Esophagus (tissue), 2 donors: ENCODE results near the gene SLC35F4. TPM values are rescaled to one million over a fixed set of nuclear protein-coding genes. Genes with fewer than 3 reads are reported as not detected.

ENCODE experiments used
- H3K27ac ChIP-seq, 2 donors: one replicate each; pipeline ENCODE4 v1.5.1; 2013; ENCODE audit warnings: low read depth in 2 of 2, mild to moderate bottlenecking in 2 of 2, inconsistent platforms in 1 of 2, low read length in 1 of 2, moderate library complexity in 1 of 2
- H3K27me3 ChIP-seq, 2 donors: one replicate each; pipeline ENCODE4 v1.6.1; 2013; ENCODE audit warnings: low read length in 2 of 2, control low read depth in 1 of 2, mild to moderate bottlenecking in 1 of 2; ENCODE audit not compliant: insufficient read depth in 2 of 2, control insufficient read depth in 1 of 2
- H3K36me3 ChIP-seq, 2 donors: one replicate each; pipeline ENCODE4 v1.6.1; 2013; ENCODE audit warnings: low read length in 1 of 2; ENCODE audit not compliant: control insufficient read depth in 2 of 2, insufficient read depth in 2 of 2
- H3K4me1 ChIP-seq, 2 donors: one replicate each; pipeline ENCODE4 v1.6.1; 2013; ENCODE audit warnings: low read length in 1 of 2; ENCODE audit not compliant: control insufficient read depth in 2 of 2, insufficient read depth in 2 of 2
- H3K4me3 ChIP-seq, 2 donors: one replicate each; pipeline ENCODE4 v1.5.1; 2013; ENCODE audit warnings: low read length in 2 of 2, mild to moderate bottlenecking in 2 of 2, low read depth in 1 of 2, moderate library complexity in 1 of 2
- H3K9me3 ChIP-seq, 2 donors: one replicate each; pipeline ENCODE4 v1.6.1; 2013; ENCODE audit warnings: mild to moderate bottlenecking in 2 of 2, low read depth in 1 of 2, low read length in 1 of 2, moderate library complexity in 1 of 2; ENCODE audit not compliant: control insufficient read depth in 2 of 2, insufficient read depth in 1 of 2
- WGBS, 2 donors: extraction: QIAGEN DNeasy Blood & Tissue Kit; methylation state at CpG; one replicate each; pipeline ENCODE4 v1.1.7; 2013; 5-methylcytosine and 5-hydroxymethylcytosine counted together
- polyA plus RNA-seq, 2 donors: library from polyadenylated mRNA; stranded (reverse); fragments of 200-250 nt; gene quantifications; one replicate each; pipeline ENCODE4 v1.2.3, GENCODE V29; 2013
- donor health status: healthy with polysubstance abuse.
- donor health status: Bipolar disorder and iron deficiency.

Gene SLC35F4
- not detected for polyA plus RNA-seq

DNA sequence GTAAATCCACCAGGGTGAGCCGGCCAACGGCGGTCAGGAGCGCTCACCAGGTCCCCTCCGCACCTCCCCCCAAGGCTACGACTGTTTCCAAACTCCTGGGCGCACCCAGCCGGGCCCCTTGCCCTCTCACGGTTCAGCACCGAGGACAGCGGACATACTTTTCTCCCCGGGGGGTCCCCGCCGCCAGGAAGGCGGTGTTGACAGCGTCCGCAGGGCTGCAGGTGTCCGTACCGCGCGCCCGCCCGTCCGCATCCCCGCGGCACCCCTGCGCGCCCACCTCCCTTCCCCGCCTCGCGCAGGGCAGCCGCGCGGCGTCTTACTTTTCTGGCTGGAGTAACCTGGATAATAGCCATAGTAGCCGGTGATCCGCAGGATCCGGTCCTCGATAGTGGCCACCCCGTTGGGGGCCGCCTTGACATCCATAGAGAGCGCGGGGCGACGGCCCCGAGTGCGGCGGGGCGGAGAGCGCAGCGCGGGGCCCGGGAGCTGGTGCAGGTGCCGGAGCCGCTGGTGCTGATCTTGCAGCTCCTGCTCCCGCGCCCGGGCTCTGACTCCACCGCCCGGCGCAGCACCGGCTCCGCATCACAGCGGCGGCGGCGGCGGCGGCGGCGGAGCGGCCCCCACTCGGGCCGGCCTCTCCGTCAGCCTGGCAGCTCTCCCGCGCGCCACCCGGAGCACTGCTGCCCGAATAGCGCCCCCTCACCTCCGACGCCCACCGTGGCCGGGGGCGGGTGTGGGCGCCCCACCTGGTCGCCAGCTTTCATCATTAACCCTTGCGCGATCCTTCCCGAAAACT is at the start of gene SLC35F4:
Gene SLC35F4 (minus strand): TSS at position 690 of the 796 bp plus-strand sequence.
- H3K36me3 ChIP-seq = no peaks in the 10 kb centered on the region
- no peaks in the 10 kb centered on the region for H3K9me3 ChIP-seq
- 5% methylated on average over 66 to 91 of the region's 91 CpGs for WGBS, 2 donors
- H3K4me3 ChIP-seq = peak within 1 kb of the TSS in 1 of 2 donors; percentile 27
- peaks cover 5 to 10% of the 10 kb centered on the region in 2 donors for H3K4me1 ChIP-seq
- H3K27ac ChIP-seq = no peak within 1 kb of the TSS
- H3K27me3 ChIP-seq = peaks cover 9 to 17% of the 10 kb centered on the region in 2 donors

DNA sequence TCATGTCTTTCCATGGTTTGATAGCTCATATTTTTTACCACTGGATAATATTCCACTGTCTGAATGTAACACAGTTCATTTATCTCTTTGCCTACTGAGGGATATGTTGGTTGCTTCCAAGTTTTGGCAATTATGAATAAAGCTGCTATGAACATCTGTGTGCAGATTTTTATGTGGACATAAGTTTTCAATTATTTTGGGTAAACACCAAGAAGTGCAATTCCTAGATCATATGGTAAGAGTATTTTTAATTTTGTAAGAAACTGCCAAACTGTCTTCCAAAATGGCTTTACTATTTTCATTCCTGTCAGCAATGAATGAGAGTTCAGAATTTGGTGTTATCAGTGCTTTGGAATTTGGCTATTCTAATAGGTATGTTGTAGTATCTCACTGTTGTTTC is 43.7 kb upstream of the SLC35F4 start:
- no peak overlapping the region for H3K27ac ChIP-seq
- H3K4me3 ChIP-seq = no peak overlapping the region
- no peaks in the 10 kb centered on the region for H3K36me3 ChIP-seq
- H3K27me3 ChIP-seq = no peaks in the 10 kb centered on the region
- H3K9me3 ChIP-seq = no peaks in the 10 kb centered on the region
- no peaks in the 10 kb centered on the region for H3K4me1 ChIP-seq

DNA sequence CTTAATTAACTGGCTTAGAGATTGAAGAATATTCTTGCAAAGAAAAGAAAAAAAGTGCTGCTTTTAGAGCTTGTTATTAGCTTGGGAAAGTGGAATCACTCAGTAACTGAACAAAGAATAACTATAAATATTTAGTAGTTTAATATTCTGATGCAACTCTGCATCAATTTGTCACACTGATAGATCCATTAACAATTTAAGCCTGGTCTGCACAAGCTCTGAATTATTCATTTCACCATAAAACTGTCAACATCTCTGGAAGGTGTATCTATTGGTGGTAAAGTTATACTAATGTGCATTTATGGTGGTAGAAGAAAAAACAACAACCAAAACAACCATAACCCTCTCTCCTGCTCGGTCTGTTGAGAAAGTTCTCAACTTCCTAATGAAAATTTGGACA is 38.1 kb upstream of the SLC35F4 start:
- 63 to 69% methylated on average over 1 of the region's 1 CpG for WGBS, 2 donors
- Histone ChIP-seq H3K4me1 (no peaks in the 10 kb centered on the region), H3K27ac (no peak overlapping the region), H3K27me3 (no peaks in the 10 kb centered on the region), H3K4me3 (no peak overlapping the region), H3K36me3 (no peaks in the 10 kb centered on the region), H3K9me3 (no peaks in the 10 kb centered on the region)

DNA sequence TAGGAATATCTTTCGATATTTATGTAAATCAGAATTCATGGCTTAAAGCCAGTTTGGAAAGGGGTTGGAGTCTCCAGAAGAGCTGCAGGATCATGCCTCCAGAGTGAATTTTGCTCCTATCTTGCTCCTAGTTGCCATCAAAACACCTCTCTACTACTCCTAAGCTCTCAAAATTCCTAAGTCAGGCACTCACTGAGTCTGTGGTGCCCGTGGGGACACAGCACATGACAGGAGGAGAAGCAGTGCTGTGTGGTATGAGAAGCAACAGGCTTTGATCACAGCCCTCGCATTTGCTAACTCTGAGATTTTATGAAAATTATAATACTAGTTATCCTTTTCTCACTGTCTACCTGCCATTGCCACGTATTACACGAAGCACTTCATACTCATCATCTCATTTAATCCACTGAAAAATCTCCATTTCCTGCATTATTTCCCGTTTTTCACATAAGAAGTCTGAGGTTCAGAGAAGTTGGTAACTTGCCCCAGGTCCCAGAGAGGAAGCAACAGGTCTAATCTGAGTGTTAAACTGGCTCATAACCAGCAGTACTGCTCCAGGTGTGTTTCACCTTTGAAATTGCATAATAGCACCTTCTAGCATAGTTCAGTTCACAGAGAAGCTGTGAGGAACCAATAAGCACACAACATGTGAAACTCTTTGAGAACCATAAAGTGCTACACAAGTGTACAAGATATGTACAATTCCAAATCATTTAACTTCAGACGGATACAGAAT is 33.1 kb upstream of the SLC35F4 start:
- Histone ChIP-seq H3K4me1 (no peaks in the 10 kb centered on the region), H3K27me3 (no peaks in the 10 kb centered on the region), H3K4me3 (no peak overlapping the region), H3K27ac (no peak overlapping the region), H3K36me3 (no peaks in the 10 kb centered on the region), H3K9me3 (no peaks in the 10 kb centered on the region)
- 66 to 76% methylated on average over 7 of the region's 7 CpGs for WGBS, 2 donors

DNA sequence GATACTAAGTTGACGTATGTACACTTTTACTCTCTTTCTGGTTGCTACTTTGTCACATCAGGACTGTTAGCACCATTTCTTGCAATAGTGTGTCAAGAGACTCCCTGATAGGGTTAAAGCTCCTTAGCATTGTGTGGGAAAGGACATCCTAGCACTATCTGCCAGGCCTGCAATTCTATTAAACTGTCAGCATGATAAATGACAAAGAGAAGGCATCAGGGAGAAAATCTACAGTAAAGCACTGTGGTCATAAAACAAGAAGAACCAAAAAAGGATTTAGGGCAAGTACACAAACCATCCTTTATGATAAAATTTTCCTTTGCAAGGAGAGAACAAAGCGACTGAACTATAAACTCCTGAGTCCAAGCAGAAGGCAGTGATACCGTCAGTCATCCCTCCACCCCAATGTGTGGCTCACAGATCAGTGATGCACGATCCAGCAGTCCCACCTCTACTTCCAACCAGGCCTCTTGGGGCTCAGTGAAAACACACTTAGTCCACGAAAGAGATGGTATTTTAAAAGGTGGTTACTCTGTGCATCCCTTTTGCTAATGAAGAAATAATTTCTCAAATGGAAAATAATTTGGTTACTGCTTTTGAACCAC is 31.4 kb upstream of the SLC35F4 start:
- H3K4me3 ChIP-seq = no peak overlapping the region
- no peaks in the 10 kb centered on the region for H3K27me3 ChIP-seq
- no peaks in the 10 kb centered on the region for H3K36me3 ChIP-seq
- no peaks in the 10 kb centered on the region for H3K4me1 ChIP-seq
- no peak overlapping the region for H3K27ac ChIP-seq
- WGBS, 2 donors = 47 to 50% methylated on average over 5 of the region's 5 CpGs
- no peaks in the 10 kb centered on the region for H3K9me3 ChIP-seq

DNA sequence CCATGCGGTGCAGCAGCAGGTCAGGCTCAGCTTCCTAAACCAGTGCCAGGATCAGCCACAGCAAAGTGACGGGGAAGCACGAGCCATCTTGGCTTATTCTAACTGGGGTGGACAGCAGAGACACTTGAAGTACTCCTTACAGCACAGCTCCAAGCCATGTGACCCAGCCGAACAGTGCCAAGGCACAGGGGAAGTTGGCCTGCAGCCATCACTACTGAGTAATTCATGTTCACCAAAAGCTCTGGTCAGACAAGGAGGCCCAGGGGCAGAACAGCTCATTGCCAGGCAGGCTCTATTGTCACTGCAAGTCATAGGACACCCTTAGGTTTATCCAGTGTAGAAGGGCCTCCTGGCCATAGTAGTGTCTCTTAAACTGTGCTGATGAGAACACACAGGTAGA is 23.4 kb upstream of the SLC35F4 start:
- Histone ChIP-seq H3K27ac (no peak overlapping the region), H3K4me3 (no peak overlapping the region), H3K27me3 (no peaks in the 10 kb centered on the region), H3K36me3 (no peaks in the 10 kb centered on the region), H3K9me3 (no peaks in the 10 kb centered on the region), H3K4me1 (no peaks in the 10 kb centered on the region)
- WGBS, 2 donors = 45 to 61% methylated on average over 4 of the region's 4 CpGs

DNA sequence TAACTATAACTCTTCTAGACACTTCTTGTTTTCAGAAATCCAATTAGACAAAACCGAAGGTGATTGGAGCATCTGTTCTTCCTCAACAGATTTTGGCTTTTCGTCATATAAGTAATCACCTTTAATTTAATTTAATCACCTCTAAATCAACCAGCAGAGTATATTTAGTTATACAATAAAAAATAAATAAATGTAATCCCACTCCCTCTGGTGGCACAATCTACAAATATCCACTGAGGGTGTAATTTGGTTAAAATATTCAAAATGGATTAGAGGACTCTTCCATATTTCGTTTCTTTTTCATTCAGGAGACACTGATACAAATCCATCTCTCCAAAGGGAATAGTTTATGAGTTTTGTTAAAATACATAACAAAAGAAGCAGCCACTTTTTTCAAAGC is 18.3 kb upstream of the SLC35F4 start:
- H3K36me3 ChIP-seq = no peaks in the 10 kb centered on the region
- WGBS, 2 donors = 51 to 60% methylated on average over 3 of the region's 3 CpGs
- H3K27ac ChIP-seq = no peak overlapping the region
- H3K4me1 ChIP-seq = no peaks in the 10 kb centered on the region
- no peaks in the 10 kb centered on the region for H3K9me3 ChIP-seq
- no peak overlapping the region for H3K4me3 ChIP-seq
- no peaks in the 10 kb centered on the region for H3K27me3 ChIP-seq

DNA sequence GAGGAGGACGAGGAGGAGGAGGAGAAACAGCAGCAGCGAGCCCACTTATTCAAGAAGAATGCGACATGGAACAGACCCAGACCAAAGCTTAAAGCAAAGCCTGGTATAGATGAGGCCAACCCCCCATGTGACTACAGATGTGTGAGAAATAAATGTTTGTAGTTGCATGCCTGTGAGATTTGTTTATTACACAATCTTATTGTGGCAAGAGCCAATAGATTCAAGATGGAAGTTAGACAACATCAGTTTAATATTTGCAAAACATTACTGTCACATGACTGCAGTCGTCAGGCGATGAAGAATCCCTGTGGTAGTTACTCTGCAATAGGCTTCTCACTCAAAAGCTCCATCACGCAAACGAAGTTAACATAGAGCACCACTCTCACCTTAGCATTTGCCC is 17.2 kb upstream of the SLC35F4 start:
- H3K27ac ChIP-seq = no peak overlapping the region
- H3K36me3 ChIP-seq = no peaks in the 10 kb centered on the region
- no peaks in the 10 kb centered on the region for H3K4me1 ChIP-seq
- no peak overlapping the region for H3K4me3 ChIP-seq
- H3K27me3 ChIP-seq = no peaks in the 10 kb centered on the region
- WGBS, 2 donors = 79 to 80% methylated on average over 7 of the region's 7 CpGs
- H3K9me3 ChIP-seq = no peaks in the 10 kb centered on the region

DNA sequence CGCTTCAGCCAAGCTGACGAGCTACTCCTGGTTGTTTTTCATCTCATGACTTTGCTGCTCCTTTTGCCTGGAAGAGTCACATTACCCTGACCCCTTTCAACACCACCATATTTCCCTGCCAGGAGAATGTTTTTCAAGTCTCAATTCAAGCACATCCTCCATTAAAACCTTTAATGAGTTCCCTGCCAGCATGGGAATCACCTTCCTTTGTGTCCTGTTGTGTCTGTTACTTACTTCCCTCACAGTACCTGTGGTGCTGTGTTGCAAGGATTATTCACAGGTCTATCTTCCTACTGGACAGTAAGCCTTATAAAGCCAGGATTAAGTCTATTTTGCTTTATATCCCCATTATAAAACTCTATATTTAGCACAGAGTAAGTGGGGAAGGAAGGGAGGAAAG is 13.6 kb upstream of the SLC35F4 start:
- H3K9me3 ChIP-seq = no peaks in the 10 kb centered on the region
- WGBS, 2 donors = 65 to 67% methylated on average over 2 of the region's 2 CpGs

More for the DNA sequence above, 13.6 kb upstream of the SLC35F4 start:
- Histone ChIP-seq H3K27ac (no peak overlapping the region), H3K4me3 (no peak overlapping the region), H3K27me3 (no peaks in the 10 kb centered on the region), H3K36me3 (no peaks in the 10 kb centered on the region), H3K4me1 (no peaks in the 10 kb centered on the region)
